GM23338 (cell line): ENCODE results near the gene OR2M3. TPM values are rescaled to one million over a fixed set of nuclear protein-coding genes. Genes with fewer than 3 reads are reported as not detected.

ENCODE experiments used
- ATAC-seq: fragments of 200-7000 bp; cut with Tn5 transposase; 3 replicates; pipeline ENCODE4 v1.9.1; 2020
- DNase-seq: peaks from one replicate; pipeline ENCODE4 v3.0.0-alpha.2; 2015; ENCODE audit warnings: low spot score
- H2AFZ ChIP-seq: fragments of 200-600 bp; sonication (generic); 2 replicates; pipeline ENCODE4 v1.8.0; 2016; ENCODE audit warnings: antibody characterized with exemption, mild to moderate bottlenecking, moderate library complexity
- H3F3A ChIP-seq: fragments of 200-600 bp; sonication (generic); replicated peaks from 2 replicates; pipeline ENCODE4 v1.8.0; 2017; ENCODE audit warnings: antibody characterized with exemption, mixed run types, low read depth
- H3K27ac ChIP-seq: fragments of 200-600 bp; sonication (generic); 2 replicates; pipeline ENCODE4 v1.6.1; 2016; ENCODE audit warnings: low read depth
- H3K27me3 ChIP-seq: fragments of 200-600 bp; sonication (generic); 2 replicates; pipeline ENCODE4 v1.8.0; 2016; ENCODE audit warnings: mild to moderate bottlenecking, mixed run types, moderate library complexity; ENCODE audit not compliant: insufficient read depth
- H3K36me3 ChIP-seq: fragments of 200-600 bp; sonication (generic); 2 replicates; pipeline ENCODE4 v1.8.0; 2016; ENCODE audit warnings: mild to moderate bottlenecking; ENCODE audit not compliant: insufficient read depth
- H3K4me1 ChIP-seq: fragments of 200-600 bp; sonication (generic); 2 replicates; pipeline ENCODE4 v1.8.0; 2016; ENCODE audit warnings: mild to moderate bottlenecking, moderate library complexity; ENCODE audit not compliant: insufficient read depth
- H3K4me2 ChIP-seq: fragments of 200-600 bp; sonication (generic); 2 replicates; pipeline ENCODE4 v1.7.1; 2017; ENCODE audit warnings: mixed run types
- H3K4me3 ChIP-seq: fragments of 200-600 bp; sonication (generic); 2 replicates; pipeline ENCODE4 v1.6.1; 2016; ENCODE audit warnings: mixed run types
- H3K79me2 ChIP-seq: fragments of 200-600 bp; sonication (generic); replicated peaks from 2 replicates; pipeline ENCODE4 v1.8.0; 2017; ENCODE audit warnings: mild to moderate bottlenecking; ENCODE audit not compliant: insufficient read depth
- H3K9me2 ChIP-seq: fragments of 200-600 bp; sonication (generic); 2 replicates; pipeline ENCODE4 v1.8.0; 2017; ENCODE audit not compliant: insufficient read depth
- H4K20me1 ChIP-seq: fragments of 200-600 bp; sonication (generic); replicated peaks from 2 replicates; pipeline ENCODE4 v1.8.0; 2017; ENCODE audit warnings: mild to moderate bottlenecking; ENCODE audit not compliant: insufficient read depth
- H3K27ac Mint-ChIP-seq: 2 replicates; pipeline ENCODE4 v1.8.0; 2020; ENCODE audit warnings: inconsistent platforms, mild to moderate bottlenecking, moderate library complexity, mixed read lengths
- H3K27me3 Mint-ChIP-seq: 3 replicates; pipeline ENCODE4 v1.8.0; 2022; ENCODE audit warnings: low read depth, mild to moderate bottlenecking, moderate library complexity, mixed read lengths, inconsistent platforms; ENCODE audit not compliant: insufficient read depth, poor library complexity
- H3K36me3 Mint-ChIP-seq: 3 replicates; pipeline ENCODE4 v1.8.0; 2021; ENCODE audit warnings: low read depth, mild to moderate bottlenecking, inconsistent platforms, moderate library complexity, mixed read lengths
- H3K4me1 Mint-ChIP-seq: 3 replicates; pipeline ENCODE4 v1.8.0; 2020; ENCODE audit warnings: mild to moderate bottlenecking, inconsistent platforms, mixed read lengths
- H3K4me3 Mint-ChIP-seq: 3 replicates; pipeline ENCODE4 v1.8.0; 2021; ENCODE audit warnings: moderate library complexity, mild to moderate bottlenecking, inconsistent platforms, mixed read lengths
- H3K9me3 Mint-ChIP-seq: 3 replicates; pipeline ENCODE4 v1.8.0; 2020; ENCODE audit warnings: moderate library complexity, mild to moderate bottlenecking, inconsistent platforms, mixed read lengths
- CREB1 ChIP-seq: fragments of 250-450 bp; sonication (Bioruptor Pico); IDR thresholded peaks from 2 replicates; pipeline ENCODE4 v1.5.0; 2020; ENCODE audit warnings: low read depth, mild to moderate bottlenecking, moderate library complexity
- EZH2 ChIP-seq: fragments of 200-600 bp; sonication (generic); IDR thresholded peaks from one replicate; pipeline ENCODE4 v1.8.0; 2017; ENCODE audit warnings: antibody characterized with exemption, mild to moderate bottlenecking, low read depth; ENCODE audit not compliant: unreplicated experiment
- EZH2phosphoT487 ChIP-seq: fragments of 200-600 bp; sonication (generic); IDR thresholded peaks from one replicate; pipeline ENCODE4 v1.8.1; 2018; ENCODE audit warnings: antibody characterized with exemption; ENCODE audit not compliant: unreplicated experiment
- JUNB ChIP-seq: IDR thresholded peaks from one replicate; pipeline ENCODE4 v1.6.1; 2016; ENCODE audit warnings: antibody characterized with exemption; ENCODE audit not compliant: unreplicated experiment
- NANOG ChIP-seq: IDR thresholded peaks from 2 replicates; pipeline ENCODE4 v1.6.1; 2016; ENCODE audit warnings: antibody characterized with exemption, borderline replicate concordance
- POLR2AphosphoS5 ChIP-seq: IDR thresholded peaks from 2 replicates; pipeline ENCODE4 v1.6.1; 2016; ENCODE audit warnings: antibody characterized with exemption, low read depth
- STAT1 ChIP-seq: IDR thresholded peaks from one replicate; pipeline ENCODE4 v1.6.1; 2016; ENCODE audit warnings: antibody characterized with exemption; ENCODE audit not compliant: unreplicated experiment
- ZNF114 ChIP-seq: fragments of 250-450 bp; sonication (Bioruptor Pico); IDR thresholded peaks from 2 replicates; pipeline ENCODE4 v1.5.0; 2020; ENCODE audit warnings: mild to moderate bottlenecking, moderate library complexity
- ZNF331 ChIP-seq: fragments of 250-450 bp; sonication (Bioruptor Pico); IDR thresholded peaks from 2 replicates; pipeline ENCODE4 v1.5.0; 2020; ENCODE audit warnings: low read depth, mild to moderate bottlenecking, moderate library complexity
- polyA plus RNA-seq: library from polyadenylated mRNA; unstranded; fragments of >200 nt; fragmentation: Nextera tagmentation; extraction: Ambion mirVana; gene quantifications from 2 replicates; pipeline ENCODE4 v1.2.1, GENCODE V29; 2016
- total RNA-seq: library from RNA; depleted of rRNA; stranded (reverse); fragments of >200 nt; shearing (Covaris generic); gene quantifications from 2 replicates; pipeline ENCODE4 v1.2.3, GENCODE V29; 2014
- TF ChIP-seq, protein P1 (sequence below): fragments of 250-450 bp; sonication (Bioruptor Pico); IDR thresholded peaks from 2 replicates; pipeline ENCODE4 v1.5.0; 2020; ENCODE audit warnings: mild to moderate bottlenecking, moderate library complexity
- TF ChIP-seq, protein P2 (sequence below): IDR thresholded peaks from 2 replicates; pipeline ENCODE4 v1.6.1; 2016; ENCODE audit warnings: antibody characterized with exemption
- TF ChIP-seq, protein P3 (sequence below), 2 experiments: fragments of 200-600 bp in 1 of 2; sonication (generic) in 1 of 2; conservative IDR thresholded peaks; 2 replicates each; pipeline versions ENCODE4 v1.5.1 to v1.6.1; 2016 to 2017; ENCODE audit warnings: antibody characterized with exemption in 2 of 2, low read depth in 2 of 2, mild to moderate bottlenecking in 2 of 2, moderate library complexity in 1 of 2
- TF ChIP-seq, protein P4 (sequence below): IDR thresholded peaks from one replicate; pipeline ENCODE4 v1.6.1; 2018; ENCODE audit warnings: antibody characterized with exemption; ENCODE audit not compliant: unreplicated experiment

OR2M3 gene
- total and polyA plus RNA-seq, 2 experiments from 2014 or later: not detected

DNA sequence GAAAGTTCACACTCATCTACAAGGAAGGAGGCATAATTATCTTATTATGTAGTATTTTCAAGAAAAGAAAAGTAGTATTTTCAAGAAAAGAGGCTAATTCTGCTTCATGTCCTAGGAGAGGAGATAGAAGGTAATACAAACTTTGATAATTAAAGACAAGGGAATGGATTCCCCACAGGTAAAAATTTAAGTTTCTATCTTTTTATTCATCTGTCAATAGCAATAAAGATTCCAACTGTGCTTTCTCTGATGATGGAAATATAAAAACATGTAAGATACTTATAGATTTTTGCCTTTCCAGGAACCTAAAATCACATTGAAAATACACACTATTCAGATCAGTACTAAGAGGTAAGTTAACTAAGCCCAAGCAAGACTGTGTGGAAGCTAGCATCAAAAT lies 22.5 kb upstream of the OR2M3 start, which contains the start of gene OR2M2:
TSS of gene OR2M2 (plus strand) at position 301 of the 400 bp plus-strand sequence. CDS start 5,165 bp downstream, outside the sequence.
- Mint-ChIP-seq H3K36me3 (peaks cover 11% of the 10 kb centered on the region; the same call in 1 of the 3 replicates), H3K27me3 (no peaks in the 10 kb centered on the region), H3K27ac (no peak within 1 kb of the TSS), H3K9me3 (peaks cover 63% of the 10 kb centered on the region), H3K4me1 (no peaks in the 10 kb centered on the region), H3K4me3 (no peak within 1 kb of the TSS)
- H2AFZ ChIP-seq: no peak within 1 kb of the TSS
- H4K20me1 ChIP-seq: no peaks in the 10 kb centered on the region
- TF ChIP-seq STAT1 (no peak), EZH2 (no peak), JUNB (no peak), NANOG (no peak), ZNF114 (CRISPR knock-in tag) (no peak), CREB1 (CRISPR knock-in tag) (no peak), EZH2phosphoT487 (no peak), POLR2AphosphoS5 (no peak), ZNF331 (CRISPR knock-in tag) (no peak)
- TF ChIP-seq, protein P1, sequence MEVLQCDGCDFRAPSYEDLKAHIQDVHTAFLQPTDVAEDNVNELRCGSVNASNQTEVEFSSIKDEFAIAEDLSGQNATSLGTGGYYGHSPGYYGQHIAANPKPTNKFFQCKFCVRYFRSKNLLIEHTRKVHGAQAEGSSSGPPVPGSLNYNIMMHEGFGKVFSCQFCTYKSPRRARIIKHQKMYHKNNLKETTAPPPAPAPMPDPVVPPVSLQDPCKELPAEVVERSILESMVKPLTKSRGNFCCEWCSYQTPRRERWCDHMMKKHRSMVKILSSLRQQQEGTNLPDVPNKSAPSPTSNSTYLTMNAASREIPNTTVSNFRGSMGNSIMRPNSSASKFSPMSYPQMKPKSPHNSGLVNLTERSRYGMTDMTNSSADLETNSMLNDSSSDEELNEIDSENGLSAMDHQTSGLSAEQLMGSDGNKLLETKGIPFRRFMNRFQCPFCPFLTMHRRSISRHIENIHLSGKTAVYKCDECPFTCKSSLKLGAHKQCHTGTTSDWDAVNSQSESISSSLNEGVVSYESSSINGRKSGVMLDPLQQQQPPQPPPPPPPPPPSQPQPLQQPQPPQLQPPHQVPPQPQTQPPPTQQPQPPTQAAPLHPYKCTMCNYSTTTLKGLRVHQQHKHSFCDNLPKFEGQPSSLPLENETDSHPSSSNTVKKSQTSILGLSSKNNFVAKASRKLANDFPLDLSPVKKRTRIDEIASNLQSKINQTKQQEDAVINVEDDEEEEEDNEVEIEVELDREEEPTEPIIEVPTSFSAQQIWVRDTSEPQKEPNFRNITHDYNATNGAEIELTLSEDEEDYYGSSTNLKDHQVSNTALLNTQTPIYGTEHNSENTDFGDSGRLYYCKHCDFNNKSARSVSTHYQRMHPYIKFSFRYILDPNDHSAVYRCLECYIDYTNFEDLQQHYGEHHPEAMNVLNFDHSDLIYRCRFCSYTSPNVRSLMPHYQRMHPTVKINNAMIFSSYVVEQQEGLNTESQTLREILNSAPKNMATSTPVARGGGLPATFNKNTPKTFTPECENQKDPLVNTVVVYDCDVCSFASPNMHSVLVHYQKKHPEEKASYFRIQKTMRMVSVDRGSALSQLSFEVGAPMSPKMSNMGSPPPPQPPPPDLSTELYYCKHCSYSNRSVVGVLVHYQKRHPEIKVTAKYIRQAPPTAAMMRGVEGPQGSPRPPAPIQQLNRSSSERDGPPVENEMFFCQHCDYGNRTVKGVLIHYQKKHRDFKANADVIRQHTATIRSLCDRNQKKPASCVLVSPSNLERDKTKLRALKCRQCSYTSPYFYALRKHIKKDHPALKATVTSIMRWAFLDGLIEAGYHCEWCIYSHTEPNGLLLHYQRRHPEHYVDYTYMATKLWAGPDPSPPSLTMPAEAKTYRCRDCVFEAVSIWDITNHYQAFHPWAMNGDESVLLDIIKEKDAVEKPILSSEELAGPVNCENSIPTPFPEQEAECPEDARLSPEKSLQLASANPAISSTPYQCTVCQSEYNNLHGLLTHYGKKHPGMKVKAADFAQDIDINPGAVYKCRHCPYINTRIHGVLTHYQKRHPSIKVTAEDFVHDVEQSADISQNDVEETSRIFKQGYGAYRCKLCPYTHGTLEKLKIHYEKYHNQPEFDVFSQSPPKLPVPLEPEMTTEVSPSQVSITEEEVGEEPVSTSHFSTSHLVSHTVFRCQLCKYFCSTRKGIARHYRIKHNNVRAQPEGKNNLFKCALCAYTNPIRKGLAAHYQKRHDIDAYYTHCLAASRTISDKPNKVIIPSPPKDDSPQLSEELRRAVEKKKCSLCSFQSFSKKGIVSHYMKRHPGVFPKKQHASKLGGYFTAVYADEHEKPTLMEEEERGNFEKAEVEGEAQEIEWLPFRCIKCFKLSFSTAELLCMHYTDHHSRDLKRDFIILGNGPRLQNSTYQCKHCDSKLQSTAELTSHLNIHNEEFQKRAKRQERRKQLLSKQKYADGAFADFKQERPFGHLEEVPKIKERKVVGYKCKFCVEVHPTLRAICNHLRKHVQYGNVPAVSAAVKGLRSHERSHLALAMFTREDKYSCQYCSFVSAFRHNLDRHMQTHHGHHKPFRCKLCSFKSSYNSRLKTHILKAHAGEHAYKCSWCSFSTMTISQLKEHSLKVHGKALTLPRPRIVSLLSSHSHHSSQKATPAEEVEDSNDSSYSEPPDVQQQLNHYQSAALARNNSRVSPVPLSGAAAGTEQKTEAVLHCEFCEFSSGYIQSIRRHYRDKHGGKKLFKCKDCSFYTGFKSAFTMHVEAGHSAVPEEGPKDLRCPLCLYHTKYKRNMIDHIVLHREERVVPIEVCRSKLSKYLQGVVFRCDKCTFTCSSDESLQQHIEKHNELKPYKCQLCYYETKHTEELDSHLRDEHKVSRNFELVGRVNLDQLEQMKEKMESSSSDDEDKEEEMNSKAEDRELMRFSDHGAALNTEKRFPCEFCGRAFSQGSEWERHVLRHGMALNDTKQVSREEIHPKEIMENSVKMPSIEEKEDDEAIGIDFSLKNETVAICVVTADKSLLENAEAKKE: no peak
- TF ChIP-seq, protein P2, sequence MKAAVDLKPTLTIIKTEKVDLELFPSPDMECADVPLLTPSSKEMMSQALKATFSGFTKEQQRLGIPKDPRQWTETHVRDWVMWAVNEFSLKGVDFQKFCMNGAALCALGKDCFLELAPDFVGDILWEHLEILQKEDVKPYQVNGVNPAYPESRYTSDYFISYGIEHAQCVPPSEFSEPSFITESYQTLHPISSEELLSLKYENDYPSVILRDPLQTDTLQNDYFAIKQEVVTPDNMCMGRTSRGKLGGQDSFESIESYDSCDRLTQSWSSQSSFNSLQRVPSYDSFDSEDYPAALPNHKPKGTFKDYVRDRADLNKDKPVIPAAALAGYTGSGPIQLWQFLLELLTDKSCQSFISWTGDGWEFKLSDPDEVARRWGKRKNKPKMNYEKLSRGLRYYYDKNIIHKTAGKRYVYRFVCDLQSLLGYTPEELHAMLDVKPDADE: no peak
- TF ChIP-seq, protein P3, sequence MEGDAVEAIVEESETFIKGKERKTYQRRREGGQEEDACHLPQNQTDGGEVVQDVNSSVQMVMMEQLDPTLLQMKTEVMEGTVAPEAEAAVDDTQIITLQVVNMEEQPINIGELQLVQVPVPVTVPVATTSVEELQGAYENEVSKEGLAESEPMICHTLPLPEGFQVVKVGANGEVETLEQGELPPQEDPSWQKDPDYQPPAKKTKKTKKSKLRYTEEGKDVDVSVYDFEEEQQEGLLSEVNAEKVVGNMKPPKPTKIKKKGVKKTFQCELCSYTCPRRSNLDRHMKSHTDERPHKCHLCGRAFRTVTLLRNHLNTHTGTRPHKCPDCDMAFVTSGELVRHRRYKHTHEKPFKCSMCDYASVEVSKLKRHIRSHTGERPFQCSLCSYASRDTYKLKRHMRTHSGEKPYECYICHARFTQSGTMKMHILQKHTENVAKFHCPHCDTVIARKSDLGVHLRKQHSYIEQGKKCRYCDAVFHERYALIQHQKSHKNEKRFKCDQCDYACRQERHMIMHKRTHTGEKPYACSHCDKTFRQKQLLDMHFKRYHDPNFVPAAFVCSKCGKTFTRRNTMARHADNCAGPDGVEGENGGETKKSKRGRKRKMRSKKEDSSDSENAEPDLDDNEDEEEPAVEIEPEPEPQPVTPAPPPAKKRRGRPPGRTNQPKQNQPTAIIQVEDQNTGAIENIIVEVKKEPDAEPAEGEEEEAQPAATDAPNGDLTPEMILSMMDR (conservative IDR thresholded peaks at IDR 0.05; ENCODE audit: low read depth in 2 of 2): no peak
- TF ChIP-seq, protein P4, sequence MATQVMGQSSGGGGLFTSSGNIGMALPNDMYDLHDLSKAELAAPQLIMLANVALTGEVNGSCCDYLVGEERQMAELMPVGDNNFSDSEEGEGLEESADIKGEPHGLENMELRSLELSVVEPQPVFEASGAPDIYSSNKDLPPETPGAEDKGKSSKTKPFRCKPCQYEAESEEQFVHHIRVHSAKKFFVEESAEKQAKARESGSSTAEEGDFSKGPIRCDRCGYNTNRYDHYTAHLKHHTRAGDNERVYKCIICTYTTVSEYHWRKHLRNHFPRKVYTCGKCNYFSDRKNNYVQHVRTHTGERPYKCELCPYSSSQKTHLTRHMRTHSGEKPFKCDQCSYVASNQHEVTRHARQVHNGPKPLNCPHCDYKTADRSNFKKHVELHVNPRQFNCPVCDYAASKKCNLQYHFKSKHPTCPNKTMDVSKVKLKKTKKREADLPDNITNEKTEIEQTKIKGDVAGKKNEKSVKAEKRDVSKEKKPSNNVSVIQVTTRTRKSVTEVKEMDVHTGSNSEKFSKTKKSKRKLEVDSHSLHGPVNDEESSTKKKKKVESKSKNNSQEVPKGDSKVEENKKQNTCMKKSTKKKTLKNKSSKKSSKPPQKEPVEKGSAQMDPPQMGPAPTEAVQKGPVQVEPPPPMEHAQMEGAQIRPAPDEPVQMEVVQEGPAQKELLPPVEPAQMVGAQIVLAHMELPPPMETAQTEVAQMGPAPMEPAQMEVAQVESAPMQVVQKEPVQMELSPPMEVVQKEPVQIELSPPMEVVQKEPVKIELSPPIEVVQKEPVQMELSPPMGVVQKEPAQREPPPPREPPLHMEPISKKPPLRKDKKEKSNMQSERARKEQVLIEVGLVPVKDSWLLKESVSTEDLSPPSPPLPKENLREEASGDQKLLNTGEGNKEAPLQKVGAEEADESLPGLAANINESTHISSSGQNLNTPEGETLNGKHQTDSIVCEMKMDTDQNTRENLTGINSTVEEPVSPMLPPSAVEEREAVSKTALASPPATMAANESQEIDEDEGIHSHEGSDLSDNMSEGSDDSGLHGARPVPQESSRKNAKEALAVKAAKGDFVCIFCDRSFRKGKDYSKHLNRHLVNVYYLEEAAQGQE: no peak
- no peaks in the 10 kb centered on the region for H3K9me2 ChIP-seq
- no peak within 1 kb of the TSS for H3K27ac ChIP-seq
- H3K4me3 ChIP-seq: no peak within 1 kb of the TSS
- no peaks in the 10 kb centered on the region for H3F3A ChIP-seq
- peaks cover 14% of the 10 kb centered on the region; the same call in 1 of the 2 replicates for H3K36me3 ChIP-seq
- ATAC-seq: no peak
- no peaks in the 10 kb centered on the region for H3K79me2 ChIP-seq
- no peak within 1 kb of the TSS for H3K4me2 ChIP-seq
- no peaks in the 10 kb centered on the region for H3K4me1 ChIP-seq
- H3K27me3 ChIP-seq: no peaks in the 10 kb centered on the region
- no peak for DNase-seq
